NCI-H2171 (cell line): ENCODE measurements around the gene BORCS8.
"Not testable (repeated sequence)": the region's sequence is repeated elsewhere in the genome, so short reads cannot be mapped to it uniquely, and the experiment has no call there.

Experiments used
- DNase-seq: peaks from one replicate; lab custom pipeline; 2025; lab: John Stamatoyannopoulos, UW

Gene BORCS8

DNA sequence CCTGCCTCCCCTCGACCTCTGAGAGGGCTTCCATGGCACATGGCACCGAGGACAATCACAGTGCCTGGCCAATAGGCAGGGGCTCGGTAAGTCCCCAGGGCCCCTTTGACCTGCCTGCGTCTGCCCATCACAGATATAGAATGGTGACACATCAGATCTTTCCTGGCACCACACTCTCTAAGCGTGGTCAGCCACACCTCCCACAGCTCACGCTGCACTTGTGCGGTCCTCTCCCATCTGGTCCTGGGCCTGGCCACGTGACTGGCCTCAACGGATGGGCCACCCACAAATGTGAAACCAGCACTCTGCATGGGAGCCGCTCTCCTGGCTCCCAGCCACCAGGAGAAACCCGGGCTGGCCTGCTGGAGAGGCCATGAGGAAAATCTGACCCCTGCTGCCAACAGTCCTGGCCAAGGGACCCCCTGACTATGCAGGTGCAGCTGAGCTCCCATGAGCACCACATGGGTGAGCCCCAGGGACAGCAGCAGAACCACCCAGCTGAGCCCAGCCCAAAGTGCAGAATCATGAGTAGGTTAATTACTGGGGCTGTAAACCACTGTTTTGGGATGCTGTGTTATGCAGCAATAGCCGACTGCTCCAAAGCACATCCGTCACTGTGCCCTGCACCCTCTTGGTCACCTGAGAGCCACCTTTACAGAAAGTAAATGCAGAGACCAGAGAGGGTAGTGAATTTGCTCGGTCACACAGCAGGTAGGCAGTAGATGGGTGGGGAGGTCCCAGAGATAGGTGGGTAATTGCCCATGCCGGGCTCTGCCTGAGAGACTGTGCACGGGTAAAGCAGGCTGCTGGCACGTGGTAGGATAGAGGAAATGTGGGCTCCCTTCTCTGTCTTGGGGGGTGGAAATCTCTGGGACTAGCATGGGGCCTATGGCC lies 12.2 kb downstream of the BORCS8 start:
- no peak for DNase-seq

DNA sequence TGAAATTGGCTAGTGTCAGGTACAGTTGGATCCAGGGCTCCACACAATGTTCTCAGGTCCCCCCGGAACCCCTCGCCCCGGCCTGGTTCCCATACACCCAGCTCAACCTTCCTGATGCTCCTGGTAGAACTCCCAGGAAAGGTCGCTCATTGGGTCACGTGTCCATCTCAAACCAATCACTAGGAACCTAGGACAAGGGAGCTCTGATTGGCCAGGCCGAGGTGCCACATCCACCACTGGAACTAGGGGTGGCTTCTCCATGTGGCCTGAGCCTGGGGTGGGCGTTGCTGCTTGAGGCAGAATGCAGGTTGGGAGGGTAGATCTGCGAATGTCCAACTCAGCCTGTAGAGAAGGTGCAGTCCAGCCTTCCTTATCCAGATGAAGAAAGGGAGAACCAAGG lies 15.0 kb downstream of the BORCS8 start:
- no peak for DNase-seq

DNA sequence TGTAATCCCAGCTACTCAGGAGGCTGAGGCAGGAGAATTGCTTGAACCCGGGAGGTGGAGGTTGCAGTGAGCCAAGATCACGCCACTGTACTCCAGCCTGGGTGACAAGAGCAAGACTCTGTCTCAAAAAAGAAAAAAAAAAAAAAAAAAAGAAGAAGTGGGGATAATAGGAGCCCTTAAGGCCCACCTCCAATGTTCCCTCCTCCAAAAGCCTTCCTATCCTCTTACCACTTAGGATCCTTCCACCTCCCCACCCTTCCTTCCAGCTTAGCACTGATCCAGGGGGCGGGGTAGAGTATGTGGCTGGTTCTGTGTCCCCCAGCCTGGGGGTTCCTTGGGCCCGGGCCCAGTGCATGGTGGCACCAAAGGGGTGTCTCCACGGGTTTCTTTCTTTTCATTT lies 18.7 kb downstream of the BORCS8 start:
- DNase-seq = not testable (repeated sequence)

DNA sequence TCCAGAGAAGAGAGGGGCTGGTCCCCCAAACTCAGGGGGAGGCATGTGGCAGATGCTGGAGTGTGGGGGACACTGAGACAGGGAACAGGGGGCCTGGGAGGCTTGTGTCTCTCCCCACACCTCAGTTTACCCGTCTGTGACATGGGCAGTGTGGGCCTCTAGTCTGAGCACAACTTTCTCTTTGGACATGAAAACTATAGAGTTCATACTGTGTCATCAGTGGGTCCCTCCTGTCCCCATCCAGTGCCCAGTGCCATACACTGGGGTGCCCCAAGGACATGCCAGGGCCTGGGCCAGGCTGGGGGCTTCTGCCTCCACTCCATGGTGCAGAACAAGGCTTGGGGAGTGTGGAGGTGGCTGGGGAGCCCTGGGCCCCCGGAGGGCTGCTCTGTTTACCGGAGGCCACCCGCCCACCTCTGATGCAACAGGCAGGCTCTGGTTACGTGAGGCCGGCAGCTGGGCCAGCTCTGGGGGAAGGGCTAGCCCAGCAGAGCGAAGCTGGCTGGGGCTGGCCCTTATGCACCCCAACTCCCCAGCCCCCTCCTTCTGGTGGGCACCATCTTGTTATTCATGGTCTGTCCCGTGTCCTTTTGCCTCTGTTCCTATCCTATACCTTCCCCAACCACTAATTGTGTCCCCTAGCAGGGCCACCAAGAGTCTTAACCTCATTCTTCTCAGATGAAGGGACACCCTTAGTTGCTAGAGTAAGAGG lies 20.0 kb downstream of the BORCS8 start:
- no peak for DNase-seq

DNA sequence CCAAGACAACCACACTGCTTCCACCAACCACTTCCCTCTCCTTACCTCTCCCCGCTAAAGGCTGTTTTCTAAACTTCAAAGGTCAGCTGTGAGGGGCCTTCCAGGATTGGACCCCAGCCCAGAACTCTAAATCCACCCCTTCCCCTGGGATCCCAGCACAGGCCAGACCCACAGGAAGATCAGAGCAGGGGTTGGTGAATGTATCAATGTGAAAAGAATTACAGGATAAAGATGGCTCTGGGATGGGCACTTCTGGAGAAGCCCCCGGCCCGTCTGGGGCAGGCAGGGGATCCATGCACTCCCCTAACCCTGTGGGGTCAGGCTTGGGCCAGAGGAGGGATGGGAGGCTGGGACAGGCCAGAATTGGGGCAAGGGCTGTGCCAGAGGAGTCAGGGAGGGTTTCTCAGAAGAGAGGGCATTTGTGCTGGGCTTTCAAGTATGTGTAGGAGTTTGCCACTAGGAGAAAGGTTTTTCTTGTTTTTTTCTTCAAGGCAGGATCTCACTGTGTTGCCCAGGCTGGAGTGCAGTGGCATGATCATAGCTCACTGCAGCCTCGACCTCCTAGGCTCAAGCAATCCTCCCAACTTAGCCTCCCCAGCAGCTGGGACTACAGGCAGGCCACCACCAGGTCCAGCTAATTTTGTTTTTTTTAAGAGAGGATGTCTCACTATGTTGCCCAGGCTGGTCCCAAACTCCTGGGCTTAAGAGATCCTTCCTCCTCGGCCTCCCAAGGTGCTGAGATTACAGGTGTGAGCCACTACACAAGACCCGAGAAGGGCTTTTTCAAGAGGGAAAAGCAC lies 20.9 kb downstream of the BORCS8 start:
- DNase-seq = no peak

DNA sequence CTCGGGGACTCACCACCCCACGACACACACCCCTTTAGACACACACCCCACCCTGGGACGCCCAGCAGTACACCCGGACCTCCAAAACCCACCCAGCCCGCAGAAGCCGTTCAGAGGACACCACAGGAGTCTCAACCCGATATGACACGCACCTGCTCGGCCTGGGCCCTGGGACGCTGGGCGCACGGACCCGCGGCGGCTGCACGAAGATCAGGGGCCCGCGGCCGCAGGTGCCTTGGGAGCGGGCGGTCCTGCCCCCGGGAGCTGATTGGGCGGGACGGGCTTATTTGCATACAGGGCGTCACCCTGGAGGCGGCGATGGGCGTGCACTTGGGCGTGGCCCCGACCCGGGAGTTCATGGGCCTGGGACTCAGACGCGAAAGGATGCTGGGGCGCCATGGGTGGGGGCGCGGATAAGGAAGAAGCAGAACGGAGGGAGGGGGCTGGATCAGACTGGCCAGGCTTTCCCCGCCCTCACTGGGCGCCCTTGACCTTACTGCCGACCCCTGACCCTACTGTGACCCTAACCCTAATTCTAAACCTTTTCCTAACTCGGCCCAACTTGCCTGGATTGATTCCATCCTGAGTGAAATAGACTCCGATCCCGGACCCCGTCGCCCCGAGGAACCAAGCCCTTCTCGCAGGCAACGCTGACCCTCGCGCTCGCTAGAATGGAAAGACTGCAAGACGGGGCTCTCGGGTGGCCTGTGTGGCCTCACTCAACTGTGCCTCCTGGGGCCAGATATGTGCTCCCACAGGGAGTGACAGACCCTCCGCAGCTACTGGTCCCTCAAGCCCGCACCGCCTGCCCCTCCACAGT lies 21.7 kb downstream of the BORCS8 start, which contains the start of gene MEF2B:
Gene MEF2B, minus strand, starts transcription at position 211 of the 820 bp plus-strand sequence. CDS start 19,528 bp downstream, outside the sequence.
- peak; percentile 82 for DNase-seq

DNA sequence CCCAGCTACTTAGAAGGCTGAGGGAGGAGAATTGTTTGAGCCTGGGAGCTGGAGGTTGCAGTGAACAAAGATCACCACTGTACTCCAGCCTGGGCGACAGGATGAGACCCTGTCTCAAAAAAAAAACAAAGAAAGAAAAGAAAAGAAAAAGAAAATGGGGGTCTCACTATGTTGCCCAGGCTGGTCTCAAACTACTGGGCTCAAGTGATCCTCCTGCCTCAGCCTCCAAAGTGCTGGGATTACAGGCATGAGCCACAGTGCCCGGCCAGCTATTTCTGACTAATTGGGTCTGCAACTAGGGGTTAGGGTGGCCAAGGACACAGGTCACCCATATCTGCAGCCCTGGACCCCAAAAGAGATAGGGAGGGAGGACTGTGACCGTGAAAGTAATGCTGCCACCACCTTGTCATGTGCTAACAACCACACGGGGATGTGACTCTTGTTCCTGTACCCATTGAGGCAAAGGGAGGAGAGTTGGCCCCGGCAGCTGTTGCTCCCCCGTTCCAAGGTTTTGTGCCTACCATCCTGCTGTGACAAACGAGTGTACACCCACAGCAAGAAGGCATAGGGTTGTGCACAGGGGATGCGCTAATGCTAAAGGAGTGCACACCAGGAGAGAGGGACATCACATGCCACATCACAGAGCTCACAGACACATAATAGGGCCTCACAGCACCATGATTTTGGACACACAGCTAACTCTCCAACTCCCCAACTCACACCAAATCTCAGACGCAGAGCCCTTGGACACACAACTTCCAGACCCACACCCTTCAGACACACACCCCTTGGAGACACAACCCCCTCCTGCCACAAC lies 22.5 kb downstream of the BORCS8 start:
- DNase-seq = no peak

DNA sequence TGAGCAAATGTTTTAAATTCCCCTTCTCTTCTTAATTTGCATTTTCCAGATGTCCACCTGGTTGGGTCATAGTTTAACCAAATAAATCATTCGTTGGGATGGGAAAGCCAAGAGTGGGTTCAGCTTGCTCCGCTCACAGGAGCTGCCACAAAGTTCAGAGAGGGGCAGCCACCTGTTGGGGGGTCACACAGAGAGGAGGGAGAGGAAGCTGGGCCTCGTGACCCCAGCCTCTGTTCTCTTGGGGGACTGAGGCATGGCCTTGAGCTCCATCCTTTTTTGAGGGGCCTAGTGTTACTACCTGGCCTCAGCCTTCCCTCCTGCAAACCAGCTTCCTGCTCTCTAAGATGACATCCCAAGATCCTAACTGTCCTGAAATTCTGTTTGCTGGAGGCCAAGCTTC lies 24.3 kb downstream of the BORCS8 start:
- DNase-seq = no peak

DNA sequence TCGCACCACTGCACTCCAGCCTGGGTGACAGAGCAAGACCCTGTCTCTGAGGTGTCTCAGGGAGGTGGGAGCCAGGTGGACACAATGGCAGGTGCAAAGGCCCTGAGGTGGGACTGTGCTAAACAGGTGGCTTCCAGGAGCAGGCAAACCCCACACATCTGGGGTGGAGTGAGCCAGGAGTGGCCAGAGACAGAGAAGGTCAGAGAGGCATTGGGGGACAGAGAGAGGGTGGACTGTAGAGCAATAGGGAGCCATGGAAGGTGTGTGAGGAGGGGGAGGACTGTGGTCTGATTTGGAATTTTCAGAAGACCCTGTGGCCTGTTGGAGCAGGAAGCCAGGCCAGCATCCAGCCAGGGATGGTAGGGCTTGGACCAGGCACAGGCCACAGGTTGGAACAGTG lies 26.6 kb downstream of the BORCS8 start:
- DNase-seq = no peak

DNA sequence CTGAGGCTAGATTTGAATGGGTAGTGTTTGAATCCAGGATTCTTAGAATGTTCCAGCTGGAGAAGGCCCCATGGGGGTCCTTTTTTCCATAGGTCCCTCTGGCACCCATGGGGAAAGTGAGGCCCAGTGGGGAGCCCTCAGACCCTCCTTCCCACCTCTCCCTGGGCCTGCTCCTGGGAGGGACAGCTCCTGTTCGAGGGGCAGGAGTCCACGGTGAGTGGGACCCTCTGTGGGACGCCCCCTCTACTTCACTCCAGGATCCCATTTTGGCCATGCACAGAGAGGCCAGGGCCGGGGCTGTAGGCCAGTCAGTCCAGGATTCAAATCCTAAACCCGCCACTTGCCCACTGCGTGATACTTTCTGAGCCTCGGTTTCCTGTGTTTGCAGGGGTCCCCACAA lies 29.5 kb downstream of the BORCS8 start:
- DNase-seq = no peak

DNA sequence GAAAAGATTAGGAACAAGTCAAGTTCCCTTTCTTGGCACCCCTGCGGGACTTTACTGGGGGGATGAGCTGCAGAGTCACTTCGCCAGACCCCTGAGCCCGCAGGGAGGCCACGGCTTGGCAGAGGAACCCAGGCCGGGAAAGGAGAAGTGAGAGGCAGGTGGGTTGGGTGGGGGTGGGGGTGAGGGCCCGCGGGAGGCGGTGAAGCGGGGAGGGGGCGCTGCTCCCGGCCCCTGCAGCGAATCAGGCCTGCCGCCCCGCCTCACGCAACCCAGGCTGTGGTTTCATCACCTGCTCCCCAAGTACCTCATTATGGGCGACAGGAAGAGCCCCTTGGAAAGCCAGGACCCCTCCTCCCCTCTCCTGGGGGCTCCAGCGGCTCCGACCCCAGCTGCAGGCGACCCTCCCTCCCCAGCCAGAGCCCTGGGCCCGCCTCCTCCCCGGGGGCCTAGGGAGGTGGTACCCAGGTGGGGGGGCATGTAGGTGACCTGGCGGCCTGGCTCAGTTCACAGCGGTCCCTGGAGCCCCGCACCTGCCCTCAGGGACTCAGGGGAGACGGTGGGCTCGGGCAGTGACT lies 31.4 kb downstream of the BORCS8 start:
- no peak for DNase-seq

DNA sequence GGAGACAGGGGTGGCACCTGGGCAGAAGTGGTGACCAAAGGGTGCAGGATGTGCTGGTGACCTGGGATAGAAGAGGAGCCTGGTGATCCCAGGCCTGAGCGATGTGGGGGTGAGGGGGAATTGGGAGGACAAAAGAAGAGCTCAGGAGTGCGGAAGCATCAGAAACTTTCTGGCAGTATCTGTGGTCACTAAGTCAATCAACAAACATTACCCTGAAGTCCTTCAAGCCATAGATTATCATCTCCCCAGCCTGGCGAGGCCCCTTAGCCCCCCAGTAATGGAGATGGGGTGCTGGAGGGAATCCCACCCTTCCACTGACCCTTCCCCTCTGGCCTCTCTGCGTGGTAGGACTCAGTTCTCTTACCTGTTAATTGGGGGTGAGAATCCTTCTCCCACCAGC lies 32.4 kb downstream of the BORCS8 start:
- no peak for DNase-seq

DNA sequence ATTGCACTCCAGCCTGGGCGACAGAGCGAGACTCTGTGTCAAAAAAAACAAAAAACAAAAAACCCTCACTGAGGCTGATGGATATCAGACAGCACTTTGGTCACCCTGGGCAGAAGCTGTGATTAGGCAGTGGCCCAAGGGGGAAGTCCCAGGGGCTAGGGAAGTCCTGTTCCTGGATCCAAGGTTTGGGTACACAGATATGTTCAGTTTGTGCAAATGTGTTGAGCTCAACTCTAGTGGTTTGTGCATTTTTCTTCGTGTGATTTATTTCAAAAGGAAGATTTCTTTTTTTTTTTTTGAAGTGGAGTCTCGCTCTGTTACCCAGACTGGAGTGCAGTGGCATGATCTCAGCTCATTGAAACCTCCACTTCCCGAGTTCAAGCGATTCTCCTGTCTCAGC lies 34.1 kb downstream of the BORCS8 start:
- no peak for DNase-seq

DNA sequence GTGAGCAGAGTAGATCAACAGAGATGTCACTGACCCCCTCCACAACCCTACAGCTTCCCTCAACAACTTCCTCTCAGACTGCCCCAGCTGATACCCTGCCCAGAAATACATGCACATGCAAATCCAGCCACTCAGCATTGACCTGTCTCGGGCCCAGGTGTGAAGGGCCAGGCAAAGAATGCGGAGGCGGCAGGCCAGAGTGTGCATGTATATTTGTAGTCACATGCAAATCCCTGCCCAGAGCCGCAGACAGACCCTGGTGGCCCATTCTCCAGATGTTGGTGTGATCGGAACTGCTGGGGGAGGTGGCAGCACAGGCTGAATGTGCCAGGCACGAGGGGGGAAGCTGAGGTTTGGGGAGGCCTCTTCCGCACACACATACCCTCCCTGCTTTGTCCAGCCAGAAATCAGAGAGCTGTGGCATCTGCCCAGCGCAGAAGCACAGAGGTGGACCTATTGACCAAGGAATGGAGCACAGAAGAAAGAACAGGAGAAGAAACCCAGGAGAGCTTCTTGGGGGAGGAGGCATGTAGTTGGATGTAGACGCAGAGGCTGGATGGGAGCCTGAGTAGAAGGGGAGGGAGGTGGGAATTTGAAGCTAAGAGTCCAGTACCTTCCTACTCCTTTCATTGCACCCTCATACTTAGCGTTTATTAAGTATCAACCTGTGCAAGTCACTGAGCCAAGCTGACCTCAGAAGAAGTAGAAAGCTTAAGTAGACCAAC lies 36.3 kb downstream of the BORCS8 start:
- no peak for DNase-seq

DNA sequence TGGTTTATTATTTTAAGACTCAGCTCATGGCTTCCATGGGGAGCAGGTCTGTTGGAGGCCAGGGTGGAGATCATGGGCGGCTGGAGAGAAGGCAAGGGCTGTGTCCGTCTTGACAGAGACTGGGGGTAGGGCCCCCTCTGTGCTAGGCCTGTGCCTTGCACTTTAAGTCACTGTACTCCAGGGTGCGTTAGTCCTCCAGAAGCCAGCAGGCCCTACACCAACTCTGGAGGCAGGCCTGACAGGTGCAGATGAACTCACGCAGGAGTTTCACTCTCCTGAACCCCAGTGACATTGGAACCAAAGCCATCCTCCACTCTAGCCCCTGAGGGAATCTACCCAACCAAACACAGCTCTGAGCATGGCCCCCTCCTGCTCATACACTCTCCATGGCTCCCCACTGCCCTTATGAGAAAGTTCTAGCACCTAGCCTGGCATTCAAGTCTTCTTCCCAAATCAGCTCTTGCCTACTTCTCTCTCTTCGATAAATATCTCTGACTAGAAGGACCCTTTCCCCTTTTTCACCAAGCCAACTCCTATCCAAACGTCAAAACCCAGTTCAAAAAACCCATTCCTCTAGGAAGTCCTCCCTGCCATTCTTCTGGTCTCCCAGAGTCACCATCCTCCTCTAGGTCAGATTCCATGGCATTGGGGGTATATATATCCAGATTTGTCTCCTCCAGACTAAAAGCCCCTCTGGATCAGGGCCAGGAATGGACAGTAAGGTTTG lies 37.0 kb downstream of the BORCS8 start:
- DNase-seq = no peak

DNA sequence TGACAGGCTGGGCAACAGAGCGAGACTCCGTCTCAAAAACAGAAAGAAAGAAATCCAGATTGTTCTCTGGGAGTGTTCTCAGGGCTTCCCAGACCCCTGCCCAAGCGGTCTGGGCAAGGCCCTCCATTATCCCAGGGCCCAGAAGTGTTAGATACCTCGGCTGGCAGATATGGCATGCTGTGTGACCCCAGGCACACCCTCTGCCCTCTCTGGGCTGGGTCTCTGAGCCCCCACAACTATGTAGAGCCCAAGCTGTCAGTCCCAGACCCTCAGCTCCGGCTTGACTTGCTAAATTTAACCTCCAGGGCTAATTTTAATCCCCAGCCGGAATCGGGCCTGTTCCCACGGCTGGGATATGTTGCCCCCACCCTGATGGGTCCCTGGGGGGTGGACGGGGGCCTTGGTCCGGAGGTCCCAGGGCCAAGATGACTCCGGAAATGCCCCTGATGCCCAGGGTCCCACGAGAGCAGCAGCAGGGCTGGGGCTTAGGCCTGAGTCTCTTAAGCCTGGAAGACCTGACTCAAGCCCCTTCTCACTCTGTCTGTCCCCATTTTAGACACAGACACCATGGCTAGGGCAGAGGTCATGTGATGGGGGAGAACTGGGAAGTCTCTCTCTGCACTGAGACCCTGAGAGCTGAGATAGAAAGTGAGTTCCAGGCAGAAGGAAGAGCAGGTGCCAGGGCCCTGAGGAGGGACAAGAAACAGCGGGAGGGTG lies 39.1 kb downstream of the BORCS8 start:
- DNase-seq = no peak

DNA sequence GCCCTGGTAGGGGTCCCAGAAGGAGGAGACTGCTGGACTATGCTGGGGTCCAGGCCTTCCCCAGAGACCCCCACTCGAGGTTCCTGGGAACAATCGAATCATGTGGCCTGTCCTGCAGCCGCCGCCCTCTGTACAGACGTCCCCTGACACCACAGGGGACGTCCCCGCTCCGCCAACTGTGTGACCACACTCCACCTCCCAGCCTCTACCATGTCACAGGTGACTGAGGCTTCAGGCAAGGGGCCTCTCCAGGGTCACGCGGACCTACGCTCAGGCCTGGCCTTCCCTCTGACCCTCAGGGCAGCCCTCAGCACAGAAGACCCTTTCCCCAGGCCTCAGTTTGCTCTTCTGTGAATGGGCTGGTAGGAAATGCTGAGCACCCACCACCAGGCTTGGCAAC lies 40.5 kb downstream of the BORCS8 start:
- no peak for DNase-seq

DNA sequence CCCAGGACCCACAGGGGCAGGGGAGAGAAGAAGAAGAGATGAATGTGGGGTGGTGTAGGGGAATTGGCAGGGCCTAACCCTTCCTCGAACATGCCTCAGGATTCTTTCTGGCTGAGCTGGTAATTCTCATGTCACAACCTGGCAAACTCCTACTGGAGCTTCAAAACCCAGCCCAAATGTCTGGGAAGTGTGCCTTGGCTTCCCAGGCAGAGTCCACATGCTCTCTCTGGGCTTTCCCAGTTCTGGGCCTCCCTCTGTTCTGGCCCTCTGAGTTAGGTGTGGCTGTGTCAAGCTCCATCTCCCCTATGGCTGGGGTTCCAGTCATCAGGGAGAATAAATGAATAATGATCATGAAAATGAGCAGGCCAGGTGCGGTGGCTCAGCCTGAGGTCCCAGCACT lies 42.5 kb downstream of the BORCS8 start:
- DNase-seq = no peak
